CD8-positive, alpha-beta memory T cell (primary cell): ENCODE data around the gene NR5A1. TPM values are rescaled to one million over a fixed set of nuclear protein-coding genes. Genes with fewer than 3 reads are reported as not detected.

Experiments used
- CTCF ChIA-PET: fragments of 350-600 bp; sonication (Branson Sonifier 250); formaldehyde crosslinking; loops from one replicate; lab custom pipeline; 2021; ENCODE audit warnings: antibody characterized with exemption; lab: Charles Lee
- POLR2A ChIA-PET: fragments of 350-600 bp; sonication (Branson Sonifier 250); formaldehyde crosslinking; loops from one replicate; lab custom pipeline; 2021; ENCODE audit warnings: antibody characterized with exemption; lab: Charles Lee
- DNase-seq, 5 donors: peaks; one replicate each; pipeline versions ENCODE4 v3.0.0 to v3.0.0-alpha.2; 2020 to 2022; ENCODE audit warnings: mixed read lengths in 1 of 5
- H3K27ac ChIP-seq: one replicate; pipeline ENCODE4 v1.7.0; 2013; ENCODE audit warnings: low read depth, mild to moderate bottlenecking, low read length, moderate library complexity
- H3K27me3 ChIP-seq: 2 replicates; pipeline ENCODE4 v1.7.0; 2013; ENCODE audit warnings: low read length, mild to moderate bottlenecking; ENCODE audit not compliant: insufficient read depth, poor library complexity, severe bottlenecking
- H3K36me3 ChIP-seq: 2 replicates; pipeline ENCODE4 v1.7.0; 2013; ENCODE audit warnings: mild to moderate bottlenecking, low read length, moderate library complexity; ENCODE audit not compliant: insufficient read depth
- H3K4me1 ChIP-seq: 2 replicates; pipeline ENCODE4 v1.7.0; 2013; ENCODE audit warnings: mild to moderate bottlenecking, low read length, moderate library complexity; ENCODE audit not compliant: insufficient read depth
- H3K4me3 ChIP-seq: 2 replicates; pipeline ENCODE4 v1.7.0; 2013; ENCODE audit warnings: mild to moderate bottlenecking, low read length
- H3K9me3 ChIP-seq: 2 replicates; pipeline ENCODE4 v1.7.0; 2013; ENCODE audit warnings: mild to moderate bottlenecking, low read length
- H3K27ac Mint-ChIP-seq, 8 donors: one replicate each; pipeline ENCODE4 v1.8.0; 2020 to 2021; ENCODE audit warnings: mixed read lengths in 8 of 8, mild to moderate bottlenecking in 6 of 8, inconsistent platforms in 3 of 8, moderate library complexity in 3 of 8
- H3K27me3 Mint-ChIP-seq, 2 donors: one replicate each; pipeline ENCODE4 v1.8.0; 2020 to 2021; ENCODE audit warnings: mixed read lengths in 2 of 2, mild to moderate bottlenecking in 1 of 2, moderate library complexity in 1 of 2
- H3K36me3 Mint-ChIP-seq, 3 donors: one replicate each; pipeline ENCODE4 v1.8.0; 2020 to 2021; ENCODE audit warnings: mixed read lengths in 3 of 3, inconsistent platforms in 1 of 3, mild to moderate bottlenecking in 1 of 3
- H3K4me1 Mint-ChIP-seq, 3 donors: one replicate each; pipeline ENCODE4 v1.8.0; 2020 to 2021; ENCODE audit warnings: mixed read lengths in 3 of 3, inconsistent platforms in 1 of 3, mild to moderate bottlenecking in 1 of 3
- H3K4me3 Mint-ChIP-seq, 7 donors: one replicate each; pipeline ENCODE4 v1.8.0; 2020 to 2021; ENCODE audit warnings: mixed read lengths in 7 of 7, mild to moderate bottlenecking in 6 of 7, moderate library complexity in 4 of 7, inconsistent platforms in 2 of 7
- H3K9me3 Mint-ChIP-seq, 5 donors: one replicate each; pipeline ENCODE4 v1.8.0; 2020 to 2022; ENCODE audit warnings: mixed read lengths in 5 of 5, mild to moderate bottlenecking in 3 of 5, moderate library complexity in 2 of 5, inconsistent platforms in 1 of 5
- polyA plus RNA-seq: library from polyadenylated mRNA; unstranded; fragments of 300-500 nt; fragmentation: Illumina TruSeq; gene quantifications from one replicate; pipeline ENCODE4 v1.2.3, GENCODE V29; 2021
- total RNA-seq, 2 experiments: library from RNA; stranded (reverse); gene quantifications; one replicate each; pipeline ENCODE4 v1.2.3, GENCODE V29; 2021

The NR5A1 gene
- total and polyA plus RNA-seq, 3 experiments from 2014 or later: not detected

DNA sequence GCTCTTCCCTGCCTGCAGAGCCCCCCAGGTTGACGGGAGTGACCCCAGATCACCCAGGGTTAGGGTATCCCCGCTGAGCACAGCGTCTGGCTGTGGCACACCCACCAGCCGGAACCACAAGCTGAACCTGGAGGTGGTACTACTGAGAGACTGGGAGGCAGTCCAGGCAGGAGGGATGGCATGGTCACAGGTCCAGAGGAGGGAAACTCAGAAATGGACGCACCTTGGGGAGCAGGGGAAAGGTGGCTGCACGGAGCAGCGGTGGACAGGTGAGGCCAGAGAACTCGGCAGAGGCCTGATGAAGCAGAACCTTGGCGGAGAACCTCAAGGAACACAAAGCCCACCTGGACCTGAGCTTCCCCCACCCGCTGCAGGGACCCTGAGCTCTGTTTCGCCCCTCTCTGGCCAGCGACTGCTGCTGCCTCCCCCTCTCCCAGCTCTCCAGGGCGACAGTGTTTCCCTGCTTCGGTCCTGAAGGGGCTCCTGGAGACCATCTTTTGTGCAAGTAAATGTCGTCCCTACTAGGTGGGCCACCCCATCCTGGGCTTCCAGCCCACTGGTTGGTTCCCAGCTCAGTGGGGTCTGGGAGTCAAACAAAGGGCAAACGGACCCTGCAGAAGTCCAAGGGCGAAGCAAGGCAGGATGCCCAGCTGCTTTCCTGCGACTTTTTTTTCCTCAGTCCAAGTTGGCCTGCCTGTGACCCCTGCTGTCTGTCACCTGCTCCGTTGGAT, 56.1 kb downstream of the NR5A1 start:
- Histone ChIP-seq H3K9me3 (no peaks in the 10 kb centered on the region), H3K27ac (no peak overlapping the region), H3K4me3 (no peak overlapping the region), H3K27me3 (peaks cover 4% of the 10 kb centered on the region), H3K36me3 (no peaks in the 10 kb centered on the region), H3K4me1 (no peaks in the 10 kb centered on the region)
- CTCF ChIA-PET: no interaction called here
- no peaks in the 10 kb centered on the region for H3K36me3 Mint-ChIP-seq
- POLR2A ChIA-PET: no interaction called here
- DNase-seq: no peak
- H3K4me3 Mint-ChIP-seq: no peak overlapping the region
- H3K27me3 Mint-ChIP-seq: peaks cover 21 to 33% of the 10 kb centered on the region in 2 donors
- no peak overlapping the region for H3K27ac Mint-ChIP-seq
- H3K9me3 Mint-ChIP-seq: no peaks in the 10 kb centered on the region
- H3K4me1 Mint-ChIP-seq: no peaks in the 10 kb centered on the region

DNA sequence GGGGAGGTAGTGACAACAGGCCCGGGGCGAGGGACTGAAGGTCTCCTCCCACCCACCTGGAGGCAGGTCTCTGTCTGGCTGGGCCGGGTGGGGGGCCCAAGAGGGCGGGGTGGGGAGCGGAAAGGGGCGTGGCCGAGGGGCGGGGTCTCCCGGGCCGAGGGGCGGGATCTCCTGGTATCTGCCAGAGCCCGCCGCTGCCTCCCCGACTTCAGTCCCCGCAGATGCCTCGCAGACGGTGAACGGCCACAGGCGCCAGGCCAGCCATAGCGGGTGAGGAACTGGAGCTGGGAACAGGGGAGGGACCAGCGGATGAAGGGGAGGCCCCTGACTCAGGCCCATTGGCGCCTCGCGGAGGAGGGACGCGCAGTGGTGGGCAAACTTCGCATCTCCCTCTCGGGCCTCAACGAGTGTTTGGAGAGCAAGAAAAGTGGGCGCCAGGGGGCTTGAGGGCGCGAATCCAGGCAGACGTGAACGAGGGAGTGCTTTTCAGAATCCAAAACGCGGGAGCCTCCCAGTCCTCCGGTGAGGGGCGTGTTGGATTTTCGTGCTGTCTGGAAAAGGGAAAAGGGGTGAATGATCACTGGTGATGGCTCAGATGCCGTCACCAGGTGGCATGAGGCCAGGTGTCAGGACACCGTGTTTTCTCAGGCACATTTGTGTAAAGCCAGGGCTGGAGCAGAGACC, 56.8 kb downstream of the NR5A1 start, which contains the start of gene ADGRD2:
Gene ADGRD2 (plus strand): TSS at position 211 of the 684 bp plus-strand sequence. CDS start 1,216 bp downstream, outside the sequence.
- Histone ChIP-seq H3K4me3 (no peak within 1 kb of the TSS), H3K4me1 (no peaks in the 10 kb centered on the region), H3K27me3 (peaks cover 4% of the 10 kb centered on the region), H3K36me3 (no peaks in the 10 kb centered on the region), H3K9me3 (no peaks in the 10 kb centered on the region), H3K27ac (no peak within 1 kb of the TSS)
- Mint-ChIP-seq H3K36me3 (no peaks in the 10 kb centered on the region), H3K27ac (no peak within 1 kb of the TSS), H3K4me3 (no peak within 1 kb of the TSS), H3K9me3 (no peaks in the 10 kb centered on the region), H3K27me3 (peaks cover 22 to 36% of the 10 kb centered on the region in 2 donors), H3K4me1 (no peaks in the 10 kb centered on the region)
- ChIA-PET POLR2A (no interaction called here), CTCF (no interaction called here)
- DNase-seq: no peak

DNA sequence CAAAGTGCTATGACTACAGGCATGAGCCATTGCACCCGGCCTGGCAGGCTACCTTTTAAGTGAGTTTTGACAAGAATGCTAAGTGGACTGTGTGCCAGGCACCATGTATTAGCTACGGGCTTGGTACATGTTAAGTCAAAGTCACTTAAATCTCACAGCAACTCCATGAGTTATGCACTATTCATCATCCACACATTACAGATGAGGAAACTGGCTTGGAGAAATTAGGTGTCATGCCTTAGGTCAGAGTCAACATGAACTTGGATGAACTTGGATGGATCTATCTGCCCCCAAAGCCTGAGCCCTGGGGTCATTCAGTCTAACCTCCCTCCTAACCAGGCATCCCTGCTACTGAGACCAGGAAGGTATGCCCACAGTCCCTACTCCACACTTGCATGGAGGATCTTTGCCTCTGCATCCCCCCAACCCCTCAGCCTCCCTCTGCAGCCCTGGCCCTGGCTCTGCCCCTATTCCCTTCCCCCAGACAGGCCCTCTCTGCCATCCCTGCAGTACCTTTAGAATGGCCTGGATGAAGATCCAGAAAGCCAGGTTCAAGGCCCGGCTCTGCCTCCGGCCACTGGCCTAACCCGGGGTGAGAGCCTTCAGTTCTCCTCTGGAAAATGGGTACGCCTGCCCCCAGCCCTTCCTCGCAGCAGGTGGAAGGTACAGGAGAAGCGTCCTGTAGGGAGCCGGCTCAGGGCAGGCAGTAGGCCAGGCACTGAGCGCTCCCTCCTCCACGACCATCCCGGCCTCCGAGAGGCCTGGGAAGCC, 57.6 kb downstream of the NR5A1 start:
- Histone ChIP-seq H3K4me3 (no peak overlapping the region), H3K4me1 (no peaks in the 10 kb centered on the region), H3K27me3 (peaks cover 4% of the 10 kb centered on the region), H3K36me3 (no peaks in the 10 kb centered on the region), H3K9me3 (no peaks in the 10 kb centered on the region), H3K27ac (no peak overlapping the region)
- H3K27me3 Mint-ChIP-seq: peaks cover 25 to 41% of the 10 kb centered on the region in 2 donors
- no peak overlapping the region for H3K4me3 Mint-ChIP-seq
- H3K9me3 Mint-ChIP-seq: no peaks in the 10 kb centered on the region
- ChIA-PET CTCF (no interaction called here), POLR2A (no interaction called here)
- H3K4me1 Mint-ChIP-seq: no peaks in the 10 kb centered on the region
- H3K36me3 Mint-ChIP-seq: no peaks in the 10 kb centered on the region
- H3K27ac Mint-ChIP-seq: no peak overlapping the region
- no peak for DNase-seq

DNA sequence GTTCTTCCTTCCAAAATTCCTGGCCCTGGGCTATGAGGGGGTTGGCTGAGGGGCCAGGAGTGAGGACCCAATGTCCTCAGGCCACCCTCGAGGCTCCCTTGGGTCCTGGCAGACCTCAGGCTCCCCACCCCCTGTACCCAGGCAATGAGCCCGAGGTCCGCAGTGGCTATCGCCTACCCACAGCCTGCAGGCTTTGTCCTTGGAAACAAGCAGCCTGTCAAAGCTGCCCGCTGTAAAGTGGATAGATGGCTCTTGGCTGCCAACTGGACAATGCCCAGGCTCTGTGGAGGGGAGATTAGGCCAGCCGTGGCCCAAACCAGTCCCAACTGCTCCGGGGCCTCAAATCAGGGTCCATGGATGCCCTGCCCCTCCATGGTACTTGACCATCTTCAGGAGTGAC, 59.2 kb downstream of the NR5A1 start:
- CTCF ChIA-PET: no interaction called here
- no peaks in the 10 kb centered on the region for H3K36me3 ChIP-seq

GRCh38 chr9:124447297-124447661, 59.9 kb downstream of the NR5A1 start:
- no peaks in the 10 kb centered on the region for H3K4me1 ChIP-seq
- Mint-ChIP-seq H3K27ac (no peak overlapping the region), H3K27me3 (peaks cover 30 to 44% of the 10 kb centered on the region in 2 donors), H3K4me3 (no peak overlapping the region), H3K4me1 (no peaks in the 10 kb centered on the region), H3K36me3 (no peaks in the 10 kb centered on the region), H3K9me3 (peaks cover 0 to 2% (median 0%) of the 10 kb centered on the region in 5 donors)
- peaks cover 4% of the 10 kb centered on the region for H3K27me3 ChIP-seq
- no peak overlapping the region for H3K4me3 ChIP-seq
- no peaks in the 10 kb centered on the region for H3K9me3 ChIP-seq
- ChIA-PET CTCF (no interaction called here), POLR2A (no interaction called here)
- no peaks in the 10 kb centered on the region for H3K36me3 ChIP-seq
- DNase-seq: no peak
- no peak overlapping the region for H3K27ac ChIP-seq

More for the DNA sequence above, 59.2 kb downstream of the NR5A1 start:
- Histone ChIP-seq H3K9me3 (no peaks in the 10 kb centered on the region), H3K27ac (no peak overlapping the region), H3K4me1 (no peaks in the 10 kb centered on the region), H3K27me3 (peaks cover 4% of the 10 kb centered on the region), H3K4me3 (no peak overlapping the region)
- H3K27me3 Mint-ChIP-seq: peaks cover 28 to 47% of the 10 kb centered on the region in 2 donors
- H3K36me3 Mint-ChIP-seq: no peaks in the 10 kb centered on the region
- POLR2A ChIA-PET: no interaction called here
- H3K4me1 Mint-ChIP-seq: no peaks in the 10 kb centered on the region
- no peak for DNase-seq
- no peak overlapping the region for H3K27ac Mint-ChIP-seq
- H3K9me3 Mint-ChIP-seq: no peaks in the 10 kb centered on the region
- H3K4me3 Mint-ChIP-seq: no peak overlapping the region

GRCh38 chr9:124444166-124444565, 63.0 kb downstream of the NR5A1 start:
- Histone ChIP-seq H3K27ac (no peak overlapping the region), H3K27me3 (no peaks in the 10 kb centered on the region), H3K4me3 (no peak overlapping the region), H3K4me1 (no peaks in the 10 kb centered on the region), H3K9me3 (no peaks in the 10 kb centered on the region), H3K36me3 (no peaks in the 10 kb centered on the region)
- no peak overlapping the region for H3K4me3 Mint-ChIP-seq
- POLR2A ChIA-PET: no interaction called here
- CTCF ChIA-PET: no interaction called here
- H3K9me3 Mint-ChIP-seq: peaks cover 0 to 5% (median 0%) of the 10 kb centered on the region in 5 donors
- H3K36me3 Mint-ChIP-seq: peaks cover 0 to 3% (median 0%) of the 10 kb centered on the region in 3 donors
- H3K27me3 Mint-ChIP-seq: peaks cover 35 to 52% of the 10 kb centered on the region in 2 donors
- no peak for DNase-seq
- no peak overlapping the region for H3K27ac Mint-ChIP-seq
- no peaks in the 10 kb centered on the region for H3K4me1 Mint-ChIP-seq

GRCh38 chr9:124443625-124444024, 63.6 kb downstream of the NR5A1 start:
- Histone ChIP-seq H3K9me3 (no peaks in the 10 kb centered on the region), H3K27ac (no peak overlapping the region), H3K4me3 (no peak overlapping the region), H3K4me1 (no peaks in the 10 kb centered on the region), H3K36me3 (no peaks in the 10 kb centered on the region), H3K27me3 (no peaks in the 10 kb centered on the region)
- POLR2A ChIA-PET: no interaction called here
- H3K4me3 Mint-ChIP-seq: no peak overlapping the region
- no peaks in the 10 kb centered on the region for H3K4me1 Mint-ChIP-seq
- H3K27ac Mint-ChIP-seq: no peak overlapping the region
- peaks cover 35 to 52% of the 10 kb centered on the region in 2 donors for H3K27me3 Mint-ChIP-seq
- CTCF ChIA-PET: no interaction called here
- H3K36me3 Mint-ChIP-seq: peaks cover 0 to 3% (median 0%) of the 10 kb centered on the region in 3 donors
- H3K9me3 Mint-ChIP-seq: peaks cover 0 to 5% (median 0%) of the 10 kb centered on the region in 5 donors
- DNase-seq: no peak

GRCh38 chr9:124442826-124443225, 64.4 kb downstream of the NR5A1 start:
- Mint-ChIP-seq H3K36me3 (peaks cover 0 to 3% (median 0%) of the 10 kb centered on the region in 3 donors), H3K27me3 (peaks cover 35 to 46% of the 10 kb centered on the region in 2 donors), H3K4me1 (no peaks in the 10 kb centered on the region), H3K9me3 (peaks cover 0 to 5% (median 0%) of the 10 kb centered on the region in 5 donors), H3K4me3 (no peak overlapping the region), H3K27ac (no peak overlapping the region)
- H3K4me3 ChIP-seq: no peak overlapping the region
- no peaks in the 10 kb centered on the region for H3K9me3 ChIP-seq
- H3K36me3 ChIP-seq: no peaks in the 10 kb centered on the region
- POLR2A ChIA-PET: no interaction called here
- H3K27me3 ChIP-seq: no peaks in the 10 kb centered on the region
- CTCF ChIA-PET: no interaction called here
- no peaks in the 10 kb centered on the region for H3K4me1 ChIP-seq
- H3K27ac ChIP-seq: no peak overlapping the region
- DNase-seq: no peak
